K562 (cell line): Measurements from ENCODE around the gene CNPY4. TPM values are rescaled to one million over a fixed set of nuclear protein-coding genes. Genes with fewer than 3 reads are reported as not detected.
A peak's percentile ranks its signal among the peaks of the same experiment; 100 is the strongest.

Source experiments
- ATAC-seq: fragments of 200-7000 bp; cut with Tn5 transposase; 3 replicates; pipeline ENCODE4 v1.9.1; 2020; ENCODE audit warnings: moderate library complexity
- BruUV-seq: library from RNA; stranded (reverse); fragments of 400-500 nt; replicated peaks from 2 replicates; lab custom pipeline; 2021; lab: Mats Ljungman, UMichigan
- CTCF ChIA-PET: fragments of 300-600 bp; formaldehyde crosslinking; extraction: SDS; loops from one replicate; lab custom pipeline; 2021; ENCODE audit warnings: low intra/inter-chr PET ratio; lab: Yijun Ruan, JAX
- POLR2A ChIA-PET: fragments of 300-600, 350-650 bp; sonication (Branson Sonifier 250); formaldehyde crosslinking; extraction: SDS; loops from one replicate; lab custom pipeline; 2021; ENCODE audit warnings: antibody characterized with exemption, inconsistent platforms; lab: Yijun Ruan, JAX
- DNase-seq, 4 experiments: peaks; one replicate each; pipeline versions ENCODE4 v3.0.0 to v3.0.0-alpha.2; 2011 to 2018; ENCODE audit warnings: low spot score in 3 of 4, mixed read lengths in 3 of 4; ENCODE audit errors: extremely low read depth in 1 of 4
- FAIRE-seq: peaks from 2 replicates; lab custom pipeline; 2011; peaks lifted over from hg19 to GRCh38; lab: Jason Lieb, UNC
- H2AFZ ChIP-seq: 2 replicates; pipeline ENCODE4 v1.6.0; 2011; ENCODE audit warnings: low read depth, low read length, control low read depth, inconsistent platforms
- H3K27ac ChIP-seq: fragments of 200-600 bp; 3 replicates; pipeline ENCODE4 v1.8.0; 2011; ENCODE audit warnings: low read depth, mild to moderate bottlenecking, control low read depth, inconsistent platforms, low read length, moderate library complexity, mixed read lengths; ENCODE audit errors: extremely low read depth
- H3K27me3 ChIP-seq, 2 experiments: fragments of 300-600 bp in 1 of 2; 2 replicates in 1 of 2; 3 replicates in 1 of 2; pipeline versions ENCODE4 v1.6.0 to v1.8.0; 2011; ENCODE audit warnings: inconsistent platforms in 2 of 2, low read length in 2 of 2, mild to moderate bottlenecking in 1 of 2, mixed read lengths in 1 of 2, moderate library complexity in 1 of 2; ENCODE audit not compliant: control insufficient read depth in 2 of 2, insufficient read depth in 2 of 2
- H3K36me3 ChIP-seq: fragments of 300-600 bp; 3 replicates; pipeline ENCODE4 v1.8.0; 2011; ENCODE audit warnings: mild to moderate bottlenecking, low read length, inconsistent platforms; ENCODE audit not compliant: control insufficient read depth, insufficient read depth
- H3K4me1 ChIP-seq, 2 experiments: fragments of 200-600 bp in 1 of 2; replicated peaks in 1 of 2; 2 replicates in 1 of 2; 3 replicates in 1 of 2; pipeline versions ENCODE4 v1.5.1 to v1.8.0; 2011; ENCODE audit warnings: inconsistent platforms in 2 of 2, low read length in 2 of 2, mild to moderate bottlenecking in 1 of 2, mixed read lengths in 1 of 2, moderate library complexity in 1 of 2; ENCODE audit not compliant: control insufficient read depth in 2 of 2, insufficient read depth in 2 of 2
- H3K4me2 ChIP-seq: 2 replicates; pipeline ENCODE4 v1.6.1; 2011; ENCODE audit warnings: low read length, control low read depth, inconsistent platforms, mixed read lengths; ENCODE audit not compliant: insufficient read depth
- H3K4me3 ChIP-seq: fragments of 200-600 bp; sonication (generic), shearing (Covaris generic); 2 replicates; pipeline ENCODE4 v1.5.1; 2016; ENCODE audit warnings: control low read depth, inconsistent platforms
- H3K79me2 ChIP-seq: fragments of 200-600 bp; 3 replicates; pipeline ENCODE4 v1.8.0; 2011; ENCODE audit warnings: low read length, inconsistent platforms; ENCODE audit not compliant: control insufficient read depth, insufficient read depth
- H3K9ac ChIP-seq, 2 experiments: 2 replicates each; pipeline versions ENCODE4 v1.6.0 to v1.6.1; 2011; ENCODE audit warnings: low read depth in 2 of 2, low read length in 2 of 2, control low read depth in 1 of 2, inconsistent platforms in 1 of 2, mild to moderate bottlenecking in 1 of 2, mixed read lengths in 1 of 2; ENCODE audit not compliant: insufficient read depth in 1 of 2
- H3K9me1 ChIP-seq: one replicate; pipeline ENCODE4 v1.6.0; 2011; ENCODE audit warnings: inconsistent platforms, mild to moderate bottlenecking, low read length, moderate library complexity; ENCODE audit not compliant: control insufficient read depth, insufficient read depth
- H3K9me3 ChIP-seq: replicated peaks from 2 replicates; pipeline ENCODE4 v1.5.1; 2011; ENCODE audit warnings: low read depth, low read length, inconsistent platforms; ENCODE audit not compliant: control insufficient read depth, insufficient read depth
- H4K20me1 ChIP-seq: replicated peaks from 2 replicates; pipeline ENCODE4 v1.6.1; 2011; ENCODE audit warnings: low read length, inconsistent platforms, mixed read lengths; ENCODE audit not compliant: control insufficient read depth, insufficient read depth
- C11orf30 ChIP-seq: fragments of 450-650 bp; IDR thresholded peaks from 2 replicates; pipeline ENCODE4 v1.6.1; 2016; ENCODE audit warnings: low read depth, mild to moderate bottlenecking
- CBX5 ChIP-seq: IDR thresholded peaks from 2 replicates; pipeline ENCODE4 v1.6.1; 2014; ENCODE audit warnings: low read depth, borderline replicate concordance
- DACH1 ChIP-seq: fragments of 450-650 bp; IDR thresholded peaks from 2 replicates; pipeline ENCODE4 v1.6.1; 2018; ENCODE audit not compliant: partially characterized antibody
- DMBX1 ChIP-seq: fragments of 250-450 bp; sonication (Bioruptor Pico); IDR thresholded peaks from 2 replicates; pipeline ENCODE4 v1.8.0; 2022; ENCODE audit warnings: inconsistent platforms, mild to moderate bottlenecking, moderate library complexity, borderline replicate concordance
- FOXP4 ChIP-seq: sonication (generic); formaldehyde crosslinking; IDR thresholded peaks from 2 replicates; pipeline ENCODE4 v1.8.0; 2022; ENCODE audit warnings: mild to moderate bottlenecking, missing genetic modification reagents, borderline replicate concordance
- GATAD2A ChIP-seq: fragments of 450-650 bp; IDR thresholded peaks from 2 replicates; pipeline ENCODE4 v1.6.1; 2017
- HES1 ChIP-seq: fragments of 450-650 bp; IDR thresholded peaks from 2 replicates; pipeline ENCODE4 v1.6.1; 2016; ENCODE audit warnings: low read depth, mild to moderate bottlenecking, moderate library complexity
- MTA2 ChIP-seq: fragments of 450-650 bp; IDR thresholded peaks from 2 replicates; pipeline ENCODE4 v1.6.1; 2016; ENCODE audit warnings: low read depth
- POLR2G ChIP-seq: fragments of 200-400 bp; formaldehyde crosslinking; IDR thresholded peaks from 2 replicates; pipeline ENCODE4 v1.6.1; 2017; ENCODE audit warnings: low read depth, mild to moderate bottlenecking, antibody characterized with exemption, low read length, moderate library complexity
- PTBP1 ChIP-seq: fragments of 200-400 bp; formaldehyde crosslinking; IDR thresholded peaks from 2 replicates; pipeline ENCODE4 v1.6.1; 2017; ENCODE audit warnings: low read depth, low read length
- RBM22 ChIP-seq: fragments of 200-400 bp; formaldehyde crosslinking; IDR thresholded peaks from 2 replicates; pipeline ENCODE4 v1.6.1; 2018; ENCODE audit warnings: low read length, low read depth; ENCODE audit not compliant: poor library complexity, severe bottlenecking
- SUPT5H ChIP-seq: fragments of 450-650 bp; IDR thresholded peaks from 2 replicates; pipeline ENCODE4 v1.6.1; 2016
- USF1 ChIP-seq: sonication (generic); formaldehyde crosslinking; IDR thresholded peaks from 2 replicates; pipeline ENCODE4 v1.9.0; 2022; ENCODE audit warnings: mild to moderate bottlenecking, missing genetic modification reagents
- ZNF174 ChIP-seq: fragments of 250-450 bp; sonication (Bioruptor Pico); IDR thresholded peaks from 2 replicates; pipeline ENCODE4 v1.4.0; 2020; ENCODE audit warnings: mild to moderate bottlenecking
- ZNF280A ChIP-seq: fragments of 450-650 bp; IDR thresholded peaks from 2 replicates; pipeline ENCODE4 v1.6.1; 2018; ENCODE audit warnings: mild to moderate bottlenecking, low read depth; ENCODE audit not compliant: partially characterized antibody
- ZNF311 ChIP-seq: fragments of 250-450 bp; sonication (Bioruptor Pico); IDR thresholded peaks from 2 replicates; pipeline ENCODE4 v1.4.0; 2020; ENCODE audit warnings: mild to moderate bottlenecking, moderate library complexity
- WGBS: fragments of 100-300 bp; shearing (Covaris generic); methylation state at CpG from one replicate; pipeline ENCODE4 v1.1.6; 2016; ENCODE audit warnings: low coverage, mixed read lengths; ENCODE audit not compliant: insufficient coverage; ENCODE audit errors: missing lambda C conversion rate; 5-methylcytosine and 5-hydroxymethylcytosine counted together
- in situ Hi-C: fragments of 300-500 bp; cut with MboI; formaldehyde crosslinking; loops from 4 replicates; pipeline ENCODE4 v1.15.0; 2018; ENCODE audit warnings: inconsistent platforms, mixed read lengths
- intact Hi-C: fragments of 100-400 bp; cut with micrococcal nuclease; formaldehyde crosslinking; loops from 2 replicates; pipeline ENCODE4 v1.14.2; 2022
- polyA plus RNA-seq, 8 experiments: library from polyadenylated mRNA; depleted of rRNA in 4 of 8; stranded (reverse) in 5 of 8; unstranded in 3 of 8; fragments of >200 nt; fragmentation: Nextera tagmentation in 2 of 8; fragmentation: Illumina TruSeq in 1 of 8; extraction: Ambion mirVana in 2 of 8; extraction: Trizol in 1 of 8; gene quantifications; 2 replicates each; pipeline versions ENCODE4 v1.2.1 to v1.2.3, GENCODE V29; 2011 to 2014; ENCODE audit warnings: inconsistent platforms in 1 of 8, missing spikeins in 1 of 8
- total RNA-seq, 7 experiments: library from RNA; depleted of rRNA in 6 of 7; stranded (reverse); fragments of >200 nt in 6 of 7; fragmentation: Illumina TruSeq in 2 of 7; extraction: Trizol in 2 of 7; gene quantifications; 2 replicates each; pipeline versions ENCODE4 v1.2.1 to v1.2.3, GENCODE V29; 2011 to 2021; ENCODE audit warnings: low replicate concordance in 1 of 7

The CNPY4 gene
- total and polyA plus RNA-seq, 9 of the 15 experiments (the other 6 are each of a cell fraction or from before 2014, with no cell fraction given) = 1.9 to 11.2 (median 7.0) TPM

GRCh38 chr7:100089458-100090196, 29.8 kb upstream of the CNPY4 start:
- Histone ChIP-seq H4K20me1 (peaks cover 23% of the 10 kb centered on the region), H3K9me3 (no peaks in the 10 kb centered on the region), H3K36me3 (peaks cover 49% of the 10 kb centered on the region), H3K27me3 (no peaks in the 10 kb centered on the region), H3K79me2 (peaks cover 19% of the 10 kb centered on the region), H3K4me3 (peak overlapping the region; percentile 87), H2AFZ (peak overlapping the region; percentile 98), H3K9ac (peak overlapping the region; percentile 96 to 97), H3K9me1 (no peaks in the 10 kb centered on the region), H3K27ac (peak overlapping the region; percentile 97), H3K4me2 (peak overlapping the region; percentile 96), H3K4me1 (peaks cover 23 to 26% of the 10 kb centered on the region in 2 experiments)
- ChIA-PET POLR2A (interaction anchor here (0.6 to 7.9 kb wide), 2 partner anchors 11 to 59 kb away, joined by 3 to 115 read pairs; partner anchors contain the start of genes AP4M1, LAMTOR4 and MCM7), CTCF (no interaction called here)
- WGBS = 3% methylated on average over 7 of the region's 7 CpGs
- DNase-seq (peak in 1 of 4 experiments; percentile 46), ATAC-seq (no peak), FAIRE-seq (no peak)
- BruUV-seq = no TSS peak
- in situ Hi-C loops = no loop called here
- intact Hi-C loops = no loop called here
- TF ChIP-seq MTA2 = no peak
- TF ChIP-seq GATAD2A = no peak
- no peak for TF ChIP-seq FOXP4 (CRISPR knock-in tag)
- no peak for TF ChIP-seq ZNF174
- no peak for TF ChIP-seq RBM22
- no peak for TF ChIP-seq DMBX1
- TF ChIP-seq USF1 (CRISPR knock-in tag) = no peak
- no peak for TF ChIP-seq POLR2G
- TF ChIP-seq PTBP1 = 0 out of 2 replicates have a peak, but pooled peaks have one; percentile 61
- TF ChIP-seq SUPT5H = peak; percentile 8
- TF ChIP-seq ZNF311 (CRISPR knock-in tag) = no peak
- no peak for TF ChIP-seq HES1
- TF ChIP-seq ZNF280A = peak; percentile 8
- TF ChIP-seq DACH1 = no peak
- TF ChIP-seq C11orf30 = no peak
- TF ChIP-seq CBX5 = no peak
